A549 (cell line): Measurements from ENCODE around the gene KRTAP10-10.

Experiments
- FOXS1 ChIP-seq: fragments of 250-450 bp; sonication (Bioruptor Pico); IDR thresholded peaks from 2 replicates; pipeline ENCODE4 v1.5.0; 2020; ENCODE audit warnings: mild to moderate bottlenecking, moderate library complexity
- HDAC2 ChIP-seq: fragments of 200-600 bp; sonication (generic); IDR thresholded peaks from 2 replicates; pipeline ENCODE4 v1.6.1; 2016
- MAX ChIP-seq: IDR thresholded peaks from 2 replicates; pipeline ENCODE4 v1.6.1; 2012
- NR3C1 ChIP-seq: fragments of >200 bp; sonication (Bioruptor Twin); formaldehyde crosslinking; IDR thresholded peaks from 3 replicates; pipeline ENCODE4 v1.6.1; 2017
- PHF8 ChIP-seq: fragments of 200-600 bp; sonication (generic); IDR thresholded peaks from 2 replicates; pipeline ENCODE4 v1.6.1; 2016; ENCODE audit warnings: low read depth, mild to moderate bottlenecking, antibody characterized with exemption, moderate library complexity, borderline replicate concordance
- POLR2A ChIP-seq: IDR thresholded peaks from 2 replicates; pipeline ENCODE4 v1.6.1; 2012; ENCODE audit warnings: mild to moderate bottlenecking, low read length
- RAD21 ChIP-seq, 2 experiments: fragments of >200 bp in 1 of 2; sonication (Bioruptor Twin) in 1 of 2; formaldehyde crosslinking in 1 of 2; IDR thresholded peaks in 1 of 2; conservative IDR thresholded peaks in 1 of 2; 2 replicates in 1 of 2; 3 replicates in 1 of 2; pipeline ENCODE4 v1.6.1; 2012 to 2018; ENCODE audit warnings: inconsistent platforms in 1 of 2
- RCOR1 ChIP-seq: fragments of 150-350 bp; IDR thresholded peaks from 2 replicates; pipeline ENCODE4 v1.6.1; 2014; ENCODE audit warnings: antibody characterized with exemption, low read length, low read depth
- RFX5 ChIP-seq: fragments of 450-650 bp; IDR thresholded peaks from 2 replicates; pipeline ENCODE4 v1.7.1; 2014; ENCODE audit warnings: antibody characterized with exemption, mild to moderate bottlenecking, moderate library complexity
- SMC3 ChIP-seq: fragments of >200 bp; sonication (Bioruptor Twin); formaldehyde crosslinking; IDR thresholded peaks from 3 replicates; pipeline ENCODE4 v1.6.1; 2018; ENCODE audit warnings: inconsistent platforms
- SREBF2 ChIP-seq: fragments of 450-650 bp; IDR thresholded peaks from 2 replicates; pipeline ENCODE4 v1.6.1; 2014; ENCODE audit warnings: mild to moderate bottlenecking, moderate library complexity
- ZFP36 ChIP-seq: fragments of 450-650 bp; IDR thresholded peaks from 2 replicates; pipeline ENCODE4 v1.6.1; 2014; ENCODE audit warnings: borderline replicate concordance; ENCODE audit not compliant: partially characterized antibody
- TF ChIP-seq, protein P1 (sequence below): fragments of >200 bp; sonication (Bioruptor Twin); formaldehyde crosslinking; IDR thresholded peaks from 3 replicates; pipeline ENCODE4 v1.5.1; 2016
- TF ChIP-seq, protein P2 (sequence below): fragments of 200-600 bp; sonication (generic); IDR thresholded peaks from 2 replicates; pipeline ENCODE4 v1.6.1; 2016; ENCODE audit warnings: antibody characterized with exemption, mild to moderate bottlenecking, moderate library complexity

- TF ChIP-seq, protein P1, sequence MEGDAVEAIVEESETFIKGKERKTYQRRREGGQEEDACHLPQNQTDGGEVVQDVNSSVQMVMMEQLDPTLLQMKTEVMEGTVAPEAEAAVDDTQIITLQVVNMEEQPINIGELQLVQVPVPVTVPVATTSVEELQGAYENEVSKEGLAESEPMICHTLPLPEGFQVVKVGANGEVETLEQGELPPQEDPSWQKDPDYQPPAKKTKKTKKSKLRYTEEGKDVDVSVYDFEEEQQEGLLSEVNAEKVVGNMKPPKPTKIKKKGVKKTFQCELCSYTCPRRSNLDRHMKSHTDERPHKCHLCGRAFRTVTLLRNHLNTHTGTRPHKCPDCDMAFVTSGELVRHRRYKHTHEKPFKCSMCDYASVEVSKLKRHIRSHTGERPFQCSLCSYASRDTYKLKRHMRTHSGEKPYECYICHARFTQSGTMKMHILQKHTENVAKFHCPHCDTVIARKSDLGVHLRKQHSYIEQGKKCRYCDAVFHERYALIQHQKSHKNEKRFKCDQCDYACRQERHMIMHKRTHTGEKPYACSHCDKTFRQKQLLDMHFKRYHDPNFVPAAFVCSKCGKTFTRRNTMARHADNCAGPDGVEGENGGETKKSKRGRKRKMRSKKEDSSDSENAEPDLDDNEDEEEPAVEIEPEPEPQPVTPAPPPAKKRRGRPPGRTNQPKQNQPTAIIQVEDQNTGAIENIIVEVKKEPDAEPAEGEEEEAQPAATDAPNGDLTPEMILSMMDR = no peak
- TF ChIP-seq SREBF2 (no peak), POLR2A (no peak), MAX (no peak), RFX5 (no peak), FOXS1 (no peak), ZFP36 (no peak), HDAC2 (no peak), PHF8 (no peak), SMC3 (no peak), RCOR1 (no peak), RAD21 (conservative IDR thresholded peaks at IDR 0.05 in 1 of 2, IDR thresholded peaks at IDR 0.05 in 1 of 2) (no peak), NR3C1 (no peak)
- TF ChIP-seq, protein P2, sequence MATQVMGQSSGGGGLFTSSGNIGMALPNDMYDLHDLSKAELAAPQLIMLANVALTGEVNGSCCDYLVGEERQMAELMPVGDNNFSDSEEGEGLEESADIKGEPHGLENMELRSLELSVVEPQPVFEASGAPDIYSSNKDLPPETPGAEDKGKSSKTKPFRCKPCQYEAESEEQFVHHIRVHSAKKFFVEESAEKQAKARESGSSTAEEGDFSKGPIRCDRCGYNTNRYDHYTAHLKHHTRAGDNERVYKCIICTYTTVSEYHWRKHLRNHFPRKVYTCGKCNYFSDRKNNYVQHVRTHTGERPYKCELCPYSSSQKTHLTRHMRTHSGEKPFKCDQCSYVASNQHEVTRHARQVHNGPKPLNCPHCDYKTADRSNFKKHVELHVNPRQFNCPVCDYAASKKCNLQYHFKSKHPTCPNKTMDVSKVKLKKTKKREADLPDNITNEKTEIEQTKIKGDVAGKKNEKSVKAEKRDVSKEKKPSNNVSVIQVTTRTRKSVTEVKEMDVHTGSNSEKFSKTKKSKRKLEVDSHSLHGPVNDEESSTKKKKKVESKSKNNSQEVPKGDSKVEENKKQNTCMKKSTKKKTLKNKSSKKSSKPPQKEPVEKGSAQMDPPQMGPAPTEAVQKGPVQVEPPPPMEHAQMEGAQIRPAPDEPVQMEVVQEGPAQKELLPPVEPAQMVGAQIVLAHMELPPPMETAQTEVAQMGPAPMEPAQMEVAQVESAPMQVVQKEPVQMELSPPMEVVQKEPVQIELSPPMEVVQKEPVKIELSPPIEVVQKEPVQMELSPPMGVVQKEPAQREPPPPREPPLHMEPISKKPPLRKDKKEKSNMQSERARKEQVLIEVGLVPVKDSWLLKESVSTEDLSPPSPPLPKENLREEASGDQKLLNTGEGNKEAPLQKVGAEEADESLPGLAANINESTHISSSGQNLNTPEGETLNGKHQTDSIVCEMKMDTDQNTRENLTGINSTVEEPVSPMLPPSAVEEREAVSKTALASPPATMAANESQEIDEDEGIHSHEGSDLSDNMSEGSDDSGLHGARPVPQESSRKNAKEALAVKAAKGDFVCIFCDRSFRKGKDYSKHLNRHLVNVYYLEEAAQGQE = no peak
These were observed 18.2 kb upstream of the KRTAP10-10 start for GRCh38 chr21:44618909-44619308.
